K562 (cell line): ENCODE measurements around the gene RAP1A. TPM values are rescaled to one million over a fixed set of nuclear protein-coding genes. Genes with fewer than 3 reads are reported as not detected.
A peak's percentile ranks its signal among the peaks of the same experiment; 100 is the strongest.

Experiments used
- ARNT ChIP-seq, 2 experiments: fragments of 450-650 bp; IDR thresholded peaks; 2 replicates each; pipeline ENCODE4 v1.6.1; 2016; ENCODE audit warnings: mild to moderate bottlenecking in 1 of 2
- BCL6 ChIP-seq: fragments of 250-450 bp; sonication (Bioruptor Pico); IDR thresholded peaks from 2 replicates; pipeline ENCODE4 v1.4.0; 2020
- C11orf30 ChIP-seq: fragments of 450-650 bp; IDR thresholded peaks from 2 replicates; pipeline ENCODE4 v1.6.1; 2016; ENCODE audit warnings: low read depth, mild to moderate bottlenecking
- DACH1 ChIP-seq: fragments of 450-650 bp; IDR thresholded peaks from 2 replicates; pipeline ENCODE4 v1.6.1; 2018; ENCODE audit not compliant: partially characterized antibody
- E2F8 ChIP-seq: fragments of 450-650 bp; IDR thresholded peaks from 2 replicates; pipeline ENCODE4 v1.7.1; 2018; ENCODE audit warnings: mild to moderate bottlenecking, low read depth; ENCODE audit not compliant: partially characterized antibody
- GTF2E2 ChIP-seq: fragments of 200-800 bp; sonication (Bioruptor generic); IDR thresholded peaks from 2 replicates; pipeline ENCODE4 v1.6.1; 2016; ENCODE audit warnings: missing genetic modification characterization, missing compliant biosample characterization
- HDAC2 ChIP-seq: fragments of 450-650 bp; IDR thresholded peaks from 2 replicates; pipeline ENCODE4 v1.6.1; 2016; ENCODE audit warnings: mild to moderate bottlenecking
- HMG20A ChIP-seq: fragments of 450-650 bp; formaldehyde crosslinking; conservative IDR thresholded peaks from 2 replicates; pipeline ENCODE4 v1.4.0; 2020; ENCODE audit warnings: mild to moderate bottlenecking, mixed read lengths
- MBD2 ChIP-seq: sonication (generic); IDR thresholded peaks from 2 replicates; pipeline ENCODE4 v1.6.1; 2016; ENCODE audit warnings: low read depth, borderline replicate concordance
- NCOR1 ChIP-seq: fragments of 450-650 bp; IDR thresholded peaks from 2 replicates; pipeline ENCODE4 v1.6.1; 2016; ENCODE audit warnings: mild to moderate bottlenecking, moderate library complexity
- NUFIP1 ChIP-seq: fragments of 450-650 bp; IDR thresholded peaks from 2 replicates; pipeline ENCODE4 v1.6.1; 2018; ENCODE audit not compliant: partially characterized antibody
- OTX1 ChIP-seq: fragments of 450-650 bp; formaldehyde crosslinking; IDR thresholded peaks from 2 replicates; pipeline ENCODE4 v1.4.0; 2022; ENCODE audit warnings: mild to moderate bottlenecking
- PTRF ChIP-seq: fragments of 450-650 bp; IDR thresholded peaks from 2 replicates; pipeline ENCODE4 v1.6.1; 2016; ENCODE audit warnings: mild to moderate bottlenecking, missing genetic modification characterization, missing compliant biosample characterization
- RFX5 ChIP-seq: IDR thresholded peaks from 2 replicates; pipeline ENCODE4 v1.6.1; 2011; ENCODE audit warnings: low read depth, mild to moderate bottlenecking, improper control_type of control experiment, low read length
- RFX7 ChIP-seq: fragments of 250-450 bp; sonication (Bioruptor Pico); IDR thresholded peaks from 2 replicates; pipeline ENCODE4 v1.5.1; 2021; ENCODE audit warnings: mild to moderate bottlenecking
- SIRT6 ChIP-seq: IDR thresholded peaks from one replicate; pipeline ENCODE4 v1.6.1; 2012; ENCODE audit warnings: low read depth, mild to moderate bottlenecking, control low read depth, inconsistent platforms, low read length, moderate library complexity
- STAT5A ChIP-seq: IDR thresholded peaks from 2 replicates; pipeline ENCODE4 v1.6.1; 2012; ENCODE audit warnings: low read length, inconsistent platforms, borderline replicate concordance
- XRCC4 ChIP-seq: IDR thresholded peaks from one replicate; pipeline ENCODE4 v1.6.1; 2011; ENCODE audit not compliant: insufficient read depth, insufficient read length; ENCODE audit errors: extremely low read depth
- ZNF695 ChIP-seq: fragments of 450-650 bp; formaldehyde crosslinking; IDR thresholded peaks from 2 replicates; pipeline ENCODE4 v1.4.0; 2020; ENCODE audit warnings: mild to moderate bottlenecking, moderate library complexity
- polyA plus RNA-seq, 8 experiments: library from polyadenylated mRNA; depleted of rRNA in 4 of 8; stranded (reverse) in 5 of 8; unstranded in 3 of 8; fragments of >200 nt; fragmentation: Nextera tagmentation in 2 of 8; fragmentation: Illumina TruSeq in 1 of 8; extraction: Ambion mirVana in 2 of 8; extraction: Trizol in 1 of 8; gene quantifications; 2 replicates each; pipeline versions ENCODE4 v1.2.1 to v1.2.3, GENCODE V29; 2011 to 2014; ENCODE audit warnings: inconsistent platforms in 1 of 8, missing spikeins in 1 of 8
- total RNA-seq, 7 experiments: library from RNA; depleted of rRNA in 6 of 7; stranded (reverse); fragments of >200 nt in 6 of 7; fragmentation: Illumina TruSeq in 2 of 7; extraction: Trizol in 2 of 7; gene quantifications; 2 replicates each; pipeline versions ENCODE4 v1.2.1 to v1.2.3, GENCODE V29; 2011 to 2021; ENCODE audit warnings: low replicate concordance in 1 of 7
- TF ChIP-seq, protein P1 (sequence below): sonication (generic); formaldehyde crosslinking; IDR thresholded peaks from 2 replicates; pipeline ENCODE4 v1.8.0; 2022; ENCODE audit warnings: mild to moderate bottlenecking, low read depth, missing genetic modification reagents

Gene RAP1A
- total and polyA plus RNA-seq, 9 of the 15 experiments (the other 6 are each of a cell fraction or from before 2014, with no cell fraction given): 13.4 to 86.2 (median 32.5) TPM

DNA sequence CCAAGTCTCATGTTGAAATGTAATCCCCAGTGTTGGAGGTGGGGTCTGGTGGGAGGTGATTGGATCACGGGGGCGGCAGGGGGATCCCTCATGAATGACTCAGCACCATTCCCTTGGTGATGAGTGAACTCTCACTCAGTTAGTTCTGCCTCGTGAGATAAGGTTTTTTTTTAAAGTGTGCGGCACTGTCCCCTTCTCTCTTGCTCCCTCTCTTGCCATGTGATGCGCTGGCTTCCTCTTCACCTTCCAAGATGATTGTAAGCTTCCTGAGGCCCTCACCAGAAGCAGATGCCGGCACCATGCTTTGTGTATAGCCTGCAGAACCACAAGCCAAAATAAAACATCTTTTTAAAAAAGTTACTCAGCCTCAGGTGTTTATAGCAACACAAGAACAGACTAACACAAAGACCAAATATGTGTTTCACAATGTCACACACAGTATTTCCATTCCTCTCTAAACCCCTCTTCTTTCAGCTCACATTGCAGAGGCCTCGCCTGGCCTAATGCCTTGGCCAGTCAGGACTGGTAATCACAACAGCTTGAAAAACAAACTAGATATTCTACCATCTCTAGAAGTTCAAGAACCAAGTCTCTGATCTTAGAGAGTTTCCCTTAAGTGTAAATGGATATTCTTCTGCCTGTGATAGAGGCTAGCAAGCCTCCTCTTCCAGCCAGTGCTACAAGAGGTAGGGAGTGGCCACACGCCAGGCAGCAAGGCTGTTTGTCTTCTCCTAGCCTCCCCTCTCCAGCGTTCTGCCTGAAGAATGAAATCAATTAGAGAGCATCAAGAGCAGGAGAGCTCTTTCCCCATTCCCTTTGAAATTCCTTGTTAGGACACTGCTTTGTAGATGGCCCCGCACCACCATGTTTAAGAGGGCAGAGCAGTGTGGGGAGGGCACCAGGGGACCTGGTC, 19.6 kb upstream of the RAP1A start (continued):
- TF ChIP-seq, protein P1, sequence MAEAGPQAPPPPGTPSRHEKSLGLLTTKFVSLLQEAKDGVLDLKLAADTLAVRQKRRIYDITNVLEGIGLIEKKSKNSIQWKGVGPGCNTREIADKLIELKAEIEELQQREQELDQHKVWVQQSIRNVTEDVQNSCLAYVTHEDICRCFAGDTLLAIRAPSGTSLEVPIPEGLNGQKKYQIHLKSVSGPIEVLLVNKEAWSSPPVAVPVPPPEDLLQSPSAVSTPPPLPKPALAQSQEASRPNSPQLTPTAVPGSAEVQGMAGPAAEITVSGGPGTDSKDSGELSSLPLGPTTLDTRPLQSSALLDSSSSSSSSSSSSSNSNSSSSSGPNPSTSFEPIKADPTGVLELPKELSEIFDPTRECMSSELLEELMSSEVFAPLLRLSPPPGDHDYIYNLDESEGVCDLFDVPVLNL (CRISPR knock-in tag): no peak
- TF ChIP-seq NCOR1: peak; percentile 78
- TF ChIP-seq MBD2: no peak
- no peak for TF ChIP-seq HMG20A (CRISPR knock-in tag)
- TF ChIP-seq HDAC2: peak; percentile 27; the same call in 1 of the 2 replicates
- TF ChIP-seq ARNT (IDR thresholded peaks at IDR 0.05): peak in 1 of 2 experiments; percentile 41; a peak in 1 of 4 replicates
- no peak for TF ChIP-seq BCL6 (CRISPR knock-in tag)
- peak; percentile 84 for TF ChIP-seq C11orf30
- TF ChIP-seq STAT5A: 0 out of 2 replicates have a peak, but pooled peaks have one; percentile 15
- no peak for TF ChIP-seq RFX5
- TF ChIP-seq PTRF (tag): no peak
- no peak for TF ChIP-seq SIRT6
- TF ChIP-seq GTF2E2: no peak
- no peak for TF ChIP-seq ZNF695 (CRISPR knock-in tag)
- no peak for TF ChIP-seq XRCC4
- TF ChIP-seq E2F8: no peak
- no peak for TF ChIP-seq DACH1
- no peak for TF ChIP-seq NUFIP1
- TF ChIP-seq OTX1 (CRISPR knock-in tag): no peak
- TF ChIP-seq RFX7: no peak
